CD4-positive, alpha-beta T cell (primary cell): Measurements from ENCODE around the gene SPSB1. TPM values are rescaled to one million over a fixed set of nuclear protein-coding genes. Genes with fewer than 3 reads are reported as not detected.

Experiments
- ATAC-seq: fragments of 200-7000 bp; cut with Tn5 transposase; one replicate; pipeline ENCODE4 v1.10.0; 2022; ENCODE audit warnings: mild to moderate bottlenecking; ENCODE audit not compliant: poor library complexity
- CTCF ChIA-PET: fragments of 350-600 bp; sonication (Branson Sonifier 250); formaldehyde crosslinking; loops from one replicate; lab custom pipeline; 2021; ENCODE audit warnings: antibody characterized with exemption, inconsistent platforms; lab: Charles Lee
- POLR2A ChIA-PET: fragments of 350-600 bp; sonication (Branson Sonifier 250); formaldehyde crosslinking; loops from one replicate; lab custom pipeline; 2021; ENCODE audit warnings: antibody characterized with exemption, inconsistent platforms; lab: Charles Lee
- DNase-seq, 14 experiments: peaks; one replicate each; pipeline ENCODE4 v3.0.0-alpha.2; 2013 to 2020; ENCODE audit warnings: mixed read lengths in 2 of 14
- H3K27ac ChIP-seq, 2 donors: one replicate each; pipeline versions ENCODE4 v1.5.1 to v1.7.0; 2013; ENCODE audit warnings: low read length in 2 of 2, low read depth in 1 of 2, mild to moderate bottlenecking in 1 of 2
- H3K27me3 ChIP-seq, 2 experiments: 1 replicate in 1 of 2; 2 replicates in 1 of 2; pipeline versions ENCODE4 v1.6.1 to v1.7.0; 2013; ENCODE audit warnings: low read length in 2 of 2, control low read depth in 1 of 2, mild to moderate bottlenecking in 1 of 2, moderate library complexity in 1 of 2; ENCODE audit not compliant: insufficient read depth in 2 of 2, control insufficient read depth in 1 of 2
- H3K36me3 ChIP-seq: one replicate; pipeline ENCODE4 v1.6.1; 2013; ENCODE audit warnings: low read length, control low read depth; ENCODE audit not compliant: insufficient read depth
- H3K4me1 ChIP-seq: one replicate; pipeline ENCODE4 v1.6.1; 2013; ENCODE audit warnings: low read length, control low read depth; ENCODE audit not compliant: insufficient read depth
- H3K4me3 ChIP-seq: one replicate; pipeline ENCODE4 v1.5.1; 2013; ENCODE audit warnings: mild to moderate bottlenecking, low read length, moderate library complexity
- H3K9me3 ChIP-seq, 2 experiments: 1 replicate in 1 of 2; 2 replicates in 1 of 2; pipeline versions ENCODE4 v1.6.1 to v1.7.0; 2013; ENCODE audit warnings: low read length in 2 of 2, mild to moderate bottlenecking in 2 of 2, control low read depth in 1 of 2, moderate library complexity in 1 of 2; ENCODE audit not compliant: control insufficient read depth in 1 of 2, insufficient read depth in 1 of 2
- H3K27ac Mint-ChIP-seq: one replicate; pipeline ENCODE4 v1.8.0; 2020; ENCODE audit warnings: mixed read lengths
- H3K27me3 Mint-ChIP-seq: one replicate; pipeline ENCODE4 v1.8.0; 2021; ENCODE audit warnings: mixed read lengths
- H3K36me3 Mint-ChIP-seq: one replicate; pipeline ENCODE4 v1.8.0; 2021; ENCODE audit warnings: low read depth, mixed read lengths
- H3K4me1 Mint-ChIP-seq: one replicate; pipeline ENCODE4 v1.8.0; 2021; ENCODE audit warnings: low read depth, mixed read lengths
- H3K4me3 Mint-ChIP-seq: one replicate; pipeline ENCODE4 v1.8.0; 2020; ENCODE audit warnings: mild to moderate bottlenecking, mixed read lengths
- H3K9me3 Mint-ChIP-seq: one replicate; pipeline ENCODE4 v1.8.0; 2020; ENCODE audit warnings: mixed read lengths
- CTCF ChIP-seq: fragments of 200-600 bp; IDR thresholded peaks from one replicate; pipeline ENCODE4 v1.8.0; 2022; ENCODE audit warnings: antibody characterized with exemption, mild to moderate bottlenecking
- intact Hi-C, 2 experiments: fragments of 100-400 bp; cut with DNase I in 1 of 2; cut with micrococcal nuclease in 1 of 2; formaldehyde crosslinking; loops; one replicate each; pipeline versions ENCODE4 v1.15.1 to v1.9.0; 2023 to 2025; cut with DNase I, micrococcal nuclease
- total RNA-seq, 174 experiments: library from RNA in 2 of 174; stranded (reverse) in 2 of 174; gene quantifications; one replicate each; pipeline ENCODE4 v1.2.3 and lab custom pipeline; 2021 to 2026

SPSB1 gene
- total RNA-seq, 2 experiments from 2014 or later: 1.9 to 2.3 TPM

GRCh38 chr1:9271283-9271682 lies 21.4 kb upstream of the SPSB1 start:
- no peaks in the 10 kb centered on the region for H3K27me3 Mint-ChIP-seq
- intact Hi-C loops: no loop called here
- peaks cover 15% of the 10 kb centered on the region for H3K4me1 Mint-ChIP-seq
- ATAC-seq (no peak), DNase-seq (no peak)
- no peaks in the 10 kb centered on the region for H3K9me3 Mint-ChIP-seq
- no peak overlapping the region for H3K27ac ChIP-seq
- no peaks in the 10 kb centered on the region for H3K9me3 ChIP-seq
- no peak overlapping the region for H3K27ac Mint-ChIP-seq
- no peak for TF ChIP-seq CTCF
- H3K4me3 ChIP-seq: no peak overlapping the region
- H3K36me3 ChIP-seq: peaks cover 9% of the 10 kb centered on the region
- H3K36me3 Mint-ChIP-seq: no peaks in the 10 kb centered on the region
- POLR2A ChIA-PET: no interaction called here
- no peak overlapping the region for H3K4me3 Mint-ChIP-seq
- H3K27me3 ChIP-seq: no peaks in the 10 kb centered on the region
- CTCF ChIA-PET: interaction anchor here (1.0 kb wide), 1 partner anchor 18 kb away, joined by 3 read pairs; no protein-coding TSS in a partner anchor
- peaks cover 16% of the 10 kb centered on the region for H3K4me1 ChIP-seq

- Mint-ChIP-seq H3K4me1 (peaks cover 12% of the 10 kb centered on the region), H3K4me3 (no peak overlapping the region), H3K27ac (no peak overlapping the region), H3K9me3 (no peaks in the 10 kb centered on the region), H3K36me3 (no peaks in the 10 kb centered on the region), H3K27me3 (no peaks in the 10 kb centered on the region)
- intact Hi-C loops: no loop called here
- POLR2A ChIA-PET: no interaction called here
- peaks cover 13% of the 10 kb centered on the region for H3K4me1 ChIP-seq
- no peak overlapping the region for H3K27ac ChIP-seq
- DNase-seq (no peak), ATAC-seq (no peak)
- H3K9me3 ChIP-seq: no peaks in the 10 kb centered on the region
- no peaks in the 10 kb centered on the region for H3K27me3 ChIP-seq
- H3K4me3 ChIP-seq: no peak overlapping the region
- CTCF ChIA-PET: interaction anchor here (1.0 kb wide), 1 partner anchor 17 kb away, joined by 3 read pairs; no protein-coding TSS in a partner anchor
- no peak for TF ChIP-seq CTCF
- H3K36me3 ChIP-seq: peaks cover 9% of the 10 kb centered on the region
Observed at GRCh38 chr1:9271861-9272595, 20.7 kb upstream of the SPSB1 start.

GRCh38 chr1:9273177-9273576 lies 19.5 kb upstream of the SPSB1 start:
- ChIA-PET POLR2A (no interaction called here), CTCF (no interaction called here)
- no peak overlapping the region for H3K27ac Mint-ChIP-seq
- Histone ChIP-seq H3K4me1 (peaks cover 11% of the 10 kb centered on the region), H3K27ac (no peak overlapping the region), H3K4me3 (no peak overlapping the region), H3K36me3 (peaks cover 9% of the 10 kb centered on the region), H3K9me3 (peaks cover 0 to 2% of the 10 kb centered on the region in 2 experiments), H3K27me3 (no peaks in the 10 kb centered on the region)
- DNase-seq (no peak), ATAC-seq (no peak)
- no peaks in the 10 kb centered on the region for H3K36me3 Mint-ChIP-seq
- H3K9me3 Mint-ChIP-seq: no peaks in the 10 kb centered on the region
- intact Hi-C loops: no loop called here
- no peak overlapping the region for H3K4me3 Mint-ChIP-seq
- H3K27me3 Mint-ChIP-seq: no peaks in the 10 kb centered on the region
- peaks cover 8% of the 10 kb centered on the region for H3K4me1 Mint-ChIP-seq
- TF ChIP-seq CTCF: no peak
